Astrocyte (in vitro differentiated cells and primary cell): Measurements from ENCODE around the gene PRTN3. TPM values are rescaled to one million over a fixed set of nuclear protein-coding genes. Genes with fewer than 3 reads are reported as not detected.
A peak's percentile ranks its signal among the peaks of the same experiment; 100 is the strongest.
"Not testable (repeated sequence)": the region's sequence is repeated elsewhere in the genome, so short reads cannot be mapped to it uniquely, and the experiment has no call there.

Experiments used
- DNase-seq: peaks from one replicate; pipeline ENCODE4 v3.0.0-alpha.2; 2010; ENCODE audit warnings: low read depth
- FAIRE-seq: peaks from 2 replicates; lab custom pipeline; 2011; peaks lifted over from hg19 to GRCh38; lab: Jason Lieb, UNC
- H2AFZ ChIP-seq: 2 replicates; pipeline ENCODE4 v1.6.0; 2012; ENCODE audit warnings: low read depth, low read length, inconsistent platforms
- H3K27ac ChIP-seq: 2 replicates; pipeline ENCODE4 v1.5.1; 2011; ENCODE audit warnings: low read depth, low read length, inconsistent platforms
- H3K27me3 ChIP-seq: 2 replicates; pipeline ENCODE4 v1.6.0; 2011; ENCODE audit warnings: low read length, inconsistent platforms; ENCODE audit not compliant: insufficient read depth
- H3K36me3 ChIP-seq: 2 replicates; pipeline ENCODE4 v1.5.1; 2011; ENCODE audit warnings: low read length, inconsistent platforms; ENCODE audit not compliant: insufficient read depth
- H3K4me1 ChIP-seq: 2 replicates; pipeline ENCODE4 v1.5.1; 2011; ENCODE audit warnings: low read length, inconsistent platforms; ENCODE audit not compliant: insufficient read depth
- H3K4me2 ChIP-seq: 2 replicates; pipeline ENCODE4 v1.6.0; 2012; ENCODE audit warnings: low read length, inconsistent platforms
- H3K4me3 ChIP-seq: 2 replicates; pipeline ENCODE4 v1.5.1; 2011; ENCODE audit warnings: low read depth, mild to moderate bottlenecking, low read length, inconsistent platforms; ENCODE audit not compliant: insufficient read depth
- H3K79me2 ChIP-seq: 2 replicates; pipeline ENCODE4 v1.6.0; 2012; ENCODE audit warnings: mild to moderate bottlenecking, low read length, inconsistent platforms; ENCODE audit not compliant: insufficient read depth
- H3K9ac ChIP-seq: 2 replicates; pipeline ENCODE4 v1.6.0; 2012; ENCODE audit warnings: mild to moderate bottlenecking, low read length, inconsistent platforms
- H3K9me3 ChIP-seq: 2 replicates; pipeline ENCODE4 v1.5.1; 2012; ENCODE audit warnings: low read depth, mild to moderate bottlenecking, low read length, inconsistent platforms; ENCODE audit not compliant: insufficient read depth
- H4K20me1 ChIP-seq: 2 replicates; pipeline ENCODE4 v1.6.0; 2012; ENCODE audit warnings: low read length, inconsistent platforms; ENCODE audit not compliant: insufficient read depth
- H3K27ac Mint-ChIP-seq: one replicate; pipeline ENCODE4 v1.8.0; 2021; ENCODE audit warnings: mild to moderate bottlenecking, mixed read lengths; ENCODE audit not compliant: unreplicated experiment
- H3K27me3 Mint-ChIP-seq: one replicate; pipeline ENCODE4 v1.8.0; 2021; ENCODE audit warnings: low read depth, mixed read lengths; ENCODE audit not compliant: unreplicated experiment
- H3K36me3 Mint-ChIP-seq: one replicate; pipeline ENCODE4 v1.8.0; 2021; ENCODE audit warnings: low read depth, mixed read lengths; ENCODE audit not compliant: unreplicated experiment
- H3K4me1 Mint-ChIP-seq: one replicate; pipeline ENCODE4 v1.8.0; 2021; ENCODE audit warnings: low read depth, mixed read lengths; ENCODE audit not compliant: unreplicated experiment
- H3K4me3 Mint-ChIP-seq: one replicate; pipeline ENCODE4 v1.8.0; 2021; ENCODE audit warnings: mild to moderate bottlenecking, moderate library complexity, mixed read lengths; ENCODE audit not compliant: unreplicated experiment
- H3K9me3 Mint-ChIP-seq: one replicate; pipeline ENCODE4 v1.8.0; 2021; ENCODE audit warnings: mild to moderate bottlenecking, mixed read lengths; ENCODE audit not compliant: unreplicated experiment
- CTCF ChIP-seq: IDR thresholded peaks from 2 replicates; pipeline ENCODE4 v1.5.1; 2011; ENCODE audit warnings: low read depth, mild to moderate bottlenecking, inconsistent platforms, low read length, moderate library complexity; ENCODE audit not compliant: insufficient read depth
- EZH2 ChIP-seq: IDR thresholded peaks from 2 replicates; pipeline ENCODE4 v1.6.1; 2012; ENCODE audit warnings: mild to moderate bottlenecking, low read length, inconsistent platforms; ENCODE audit not compliant: insufficient read depth
- total RNA-seq: library from RNA; stranded (reverse); gene quantifications from 2 replicates; pipeline ENCODE4 v1.2.1, GENCODE V29; 2021

The PRTN3 gene
- total RNA-seq, 1 donor from 2014 or later: not detected

DNA sequence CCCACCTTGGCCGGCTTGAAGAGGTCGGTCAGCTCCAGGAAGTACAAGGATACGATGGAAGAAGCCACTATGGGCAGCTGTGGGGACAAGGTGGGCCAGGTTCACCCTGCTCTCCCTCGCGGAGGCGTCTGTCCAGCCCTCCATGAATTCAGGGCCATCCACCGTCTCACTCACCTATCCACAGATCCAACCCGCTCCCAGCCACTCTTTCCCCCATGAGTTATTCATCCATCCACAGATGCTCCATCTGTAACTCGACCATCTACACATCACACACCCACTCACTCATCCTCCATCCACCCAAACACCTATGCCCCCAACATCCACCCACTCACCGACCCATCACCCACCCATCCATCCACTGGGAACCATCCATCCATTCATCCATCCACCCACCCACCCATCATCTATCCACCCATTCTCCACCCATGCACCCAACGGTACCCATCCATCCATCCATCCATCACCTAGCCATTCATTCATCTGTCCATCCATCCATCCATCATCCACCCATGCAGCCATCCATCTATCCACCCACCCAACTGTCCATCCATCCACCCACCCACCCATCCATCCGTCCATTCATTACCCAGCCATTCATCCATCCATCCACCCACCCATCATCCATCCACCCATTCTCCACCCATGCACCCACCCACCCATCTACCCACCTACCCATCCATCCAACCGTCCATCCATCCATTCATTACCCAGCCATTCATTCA is 24.9 kb upstream of the PRTN3 start:
- H3K27ac ChIP-seq: no peak overlapping the region
- H3K9me3 ChIP-seq: no peaks in the 10 kb centered on the region
- no peak overlapping the region for H3K4me2 ChIP-seq
- peaks cover 23% of the 10 kb centered on the region for H4K20me1 ChIP-seq
- H3K4me3 ChIP-seq: no peak overlapping the region
- H3K79me2 ChIP-seq: no peaks in the 10 kb centered on the region
- no peaks in the 10 kb centered on the region for H3K27me3 ChIP-seq
- no peak overlapping the region for H3K9ac ChIP-seq
- Mint-ChIP-seq H3K4me3 (no peak overlapping the region), H3K27ac (peak overlapping the region; percentile 64), H3K27me3 (no peaks in the 10 kb centered on the region), H3K4me1 (no peaks in the 10 kb centered on the region), H3K9me3 (no peaks in the 10 kb centered on the region), H3K36me3 (peaks cover 5% of the 10 kb centered on the region)
- no peaks in the 10 kb centered on the region for H3K4me1 ChIP-seq
- TF ChIP-seq CTCF (no peak), EZH2 (no peak)
- DNase-seq (no peak), FAIRE-seq (no peak)
- H3K36me3 ChIP-seq: no peaks in the 10 kb centered on the region
- H2AFZ ChIP-seq: no peak overlapping the region

DNA sequence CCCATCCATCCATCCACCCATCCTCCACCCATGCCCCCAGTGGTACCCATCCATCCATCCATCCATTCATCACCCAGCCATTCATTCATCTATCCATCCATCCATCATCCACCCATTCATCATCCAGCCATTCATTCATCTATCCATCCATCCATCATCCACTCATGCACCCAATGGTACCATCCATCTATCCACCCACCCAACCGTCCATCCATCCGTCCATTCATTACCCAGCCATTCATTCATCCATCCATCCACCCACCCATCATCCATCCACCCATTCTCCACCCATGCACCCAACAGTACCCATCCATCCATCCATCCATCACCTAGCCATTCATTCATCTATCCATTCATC is 24.3 kb upstream of the PRTN3 start:
- no peak overlapping the region for H3K4me2 ChIP-seq
- no peak overlapping the region for H3K9ac ChIP-seq
- DNase-seq (no peak), FAIRE-seq (no peak)
- Mint-ChIP-seq H3K27ac (no peak overlapping the region), H3K36me3 (peaks cover 5% of the 10 kb centered on the region), H3K4me3 (no peak overlapping the region), H3K9me3 (no peaks in the 10 kb centered on the region), H3K27me3 (no peaks in the 10 kb centered on the region), H3K4me1 (no peaks in the 10 kb centered on the region)
- no peaks in the 10 kb centered on the region for H3K27me3 ChIP-seq
- no peak overlapping the region for H3K4me3 ChIP-seq
- no peaks in the 10 kb centered on the region for H3K79me2 ChIP-seq
- H2AFZ ChIP-seq: no peak overlapping the region
- TF ChIP-seq EZH2 (no peak), CTCF (no peak)
- no peaks in the 10 kb centered on the region for H3K36me3 ChIP-seq
- H3K27ac ChIP-seq: no peak overlapping the region
- H4K20me1 ChIP-seq: peaks cover 20% of the 10 kb centered on the region
- no peaks in the 10 kb centered on the region for H3K4me1 ChIP-seq
- H3K9me3 ChIP-seq: no peaks in the 10 kb centered on the region

DNA sequence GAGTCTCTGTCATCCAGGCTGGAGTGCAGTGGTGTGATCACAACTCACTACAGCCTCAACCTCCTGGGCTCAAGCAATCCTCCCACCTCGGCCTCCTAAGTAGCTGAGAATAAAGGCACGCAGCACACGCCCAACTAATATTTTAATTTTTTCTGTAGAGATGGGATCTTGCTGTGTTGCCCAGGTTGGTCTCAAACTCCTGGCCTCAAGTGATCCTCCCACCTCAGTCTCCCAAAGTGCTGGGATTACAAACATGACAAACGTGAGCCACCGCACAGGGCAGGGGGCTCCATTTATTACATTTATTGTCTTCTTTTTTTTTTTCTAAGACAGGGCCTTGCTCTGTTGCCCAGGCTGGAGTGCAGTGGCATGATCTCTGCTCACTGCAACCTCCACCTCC is 20.6 kb upstream of the PRTN3 start:
- H3K9me3 Mint-ChIP-seq, H3K4me1 ChIP-seq, FAIRE-seq, H3K79me2 ChIP-seq, H3K27ac Mint-ChIP-seq, H3K36me3 ChIP-seq, H4K20me1 ChIP-seq, H3K4me1 Mint-ChIP-seq, DNase-seq, H3K9me3 ChIP-seq, H3K4me2 ChIP-seq, H3K27me3 Mint-ChIP-seq, H3K27me3 ChIP-seq, H2AFZ ChIP-seq, H3K4me3 ChIP-seq, H3K27ac ChIP-seq, H3K9ac ChIP-seq, H3K36me3 Mint-ChIP-seq: not testable (repeated sequence)
- H3K4me3 Mint-ChIP-seq: peak overlapping the region; percentile 77
